GM18519 (cell line): ENCODE measurements around the gene ARMC2.
"Not testable (repeated sequence)": the region's sequence is repeated elsewhere in the genome, so short reads cannot be mapped to it uniquely, and the experiment has no call there.

Experiments
- ATAC-seq: cut with Tn5 transposase; IDR thresholded peaks from one replicate; pipeline ENCODE4 v1.9.1; 2021; ENCODE audit warnings: mild to moderate bottlenecking, moderate library complexity; ENCODE audit not compliant: unreplicated experiment, low FRiP score

The ARMC2 gene

GRCh38 chr6:108978638-108979037 lies 130.4 kb downstream of the ARMC2 start:
- ATAC-seq = not testable (repeated sequence)

- ATAC-seq = no peak
Measured at GRCh38 chr6:108982154-108983113, 134.2 kb downstream of the ARMC2 start.

- ATAC-seq = no peak
Measured at GRCh38 chr6:108983151-108983550, 134.9 kb downstream of the ARMC2 start.

- no peak for ATAC-seq
Measured at GRCh38 chr6:108985301-108985700, 137.1 kb downstream of the ARMC2 start.

- ATAC-seq = no peak
Measured at GRCh38 chr6:108987156-108987555, 138.9 kb downstream of the ARMC2 start.

- ATAC-seq = no peak
Measured at GRCh38 chr6:108988296-108988695, 140.1 kb downstream of the ARMC2 start.

- no peak for ATAC-seq
Measured at GRCh38 chr6:108988765-108989164, 140.5 kb downstream of the ARMC2 start.

- no peak for ATAC-seq
Measured at GRCh38 chr6:108989700-108990099, 141.5 kb downstream of the ARMC2 start.

GRCh38 chr6:108993876-108994275 lies 145.7 kb downstream of the ARMC2 start:
- ATAC-seq = no peak

GRCh38 chr6:108995296-108995695 lies 147.1 kb downstream of the ARMC2 start:
- ATAC-seq = no peak

- ATAC-seq = no peak
Measured at GRCh38 chr6:108996208-108996607, 148.0 kb downstream of the ARMC2 start.

GRCh38 chr6:108998485-108998884 lies 150.3 kb downstream of the ARMC2 start:
- no peak for ATAC-seq

- no peak for ATAC-seq
Measured at GRCh38 chr6:108999428-108999827, 151.2 kb downstream of the ARMC2 start.

- ATAC-seq = no peak
Measured at GRCh38 chr6:109000289-109000688, 152.1 kb downstream of the ARMC2 start.

- no peak for ATAC-seq
Measured at GRCh38 chr6:109001291-109001894, 153.2 kb downstream of the ARMC2 start.

- no peak for ATAC-seq
Measured at GRCh38 chr6:109002051-109002697, 154.0 kb downstream of the ARMC2 start.

- ATAC-seq = no peak
Measured at GRCh38 chr6:109002882-109003281, 154.7 kb downstream of the ARMC2 start.

- ATAC-seq = no peak
Measured at GRCh38 chr6:109006818-109007217, 158.6 kb downstream of the ARMC2 start.

- no peak for ATAC-seq
Measured at GRCh38 chr6:109007521-109007920, 159.3 kb downstream of the ARMC2 start.

GRCh38 chr6:109008054-109008453 lies 159.8 kb downstream of the ARMC2 start:
- ATAC-seq = peak; percentile 42

GRCh38 chr6:109008537-109009235 lies 160.5 kb downstream of the ARMC2 start:
- ATAC-seq = no peak
